CD4-positive, alpha-beta T cell treated with Interleukin-10 for 1 hour (primary cell): Measurements from ENCODE around the gene PEG3.

Source experiments
- DNase-seq: peaks from one replicate; pipeline ENCODE4 v3.0.0-alpha.2; 2020

Gene PEG3

DNA sequence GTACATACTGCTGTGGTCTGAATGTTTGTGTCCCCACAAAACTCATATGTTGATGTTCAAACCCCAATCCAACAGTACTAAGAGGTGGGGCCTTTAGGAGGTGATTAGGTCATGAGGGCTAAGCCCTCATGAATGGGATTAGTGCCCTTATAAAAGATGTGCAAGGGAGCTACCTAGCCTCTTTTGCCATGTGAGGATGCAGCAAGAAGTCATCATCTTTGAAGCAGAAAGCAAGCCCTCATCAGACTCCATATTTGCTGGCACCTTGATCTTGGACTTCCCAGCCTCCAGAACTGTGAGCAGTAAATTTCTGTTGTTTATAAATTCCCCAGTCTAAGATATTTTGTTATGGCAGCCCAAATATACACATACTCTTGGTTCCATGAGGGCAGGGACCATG is 33.9 kb downstream of the PEG3 start:
- DNase-seq: no peak
